Dedifferentiated amniotic fluid mesenchymal stem cell (primary cell): ENCODE measurements around the gene PSMA7.
"Not testable (repeated sequence)": the region's sequence is repeated elsewhere in the genome, so short reads cannot be mapped to it uniquely, and the experiment has no call there.

Experiments used
- DNase-seq: peaks from one replicate; pipeline ENCODE4 v3.0.0-alpha.2; 2016; ENCODE audit errors: extremely low spot score

Gene PSMA7

DNA sequence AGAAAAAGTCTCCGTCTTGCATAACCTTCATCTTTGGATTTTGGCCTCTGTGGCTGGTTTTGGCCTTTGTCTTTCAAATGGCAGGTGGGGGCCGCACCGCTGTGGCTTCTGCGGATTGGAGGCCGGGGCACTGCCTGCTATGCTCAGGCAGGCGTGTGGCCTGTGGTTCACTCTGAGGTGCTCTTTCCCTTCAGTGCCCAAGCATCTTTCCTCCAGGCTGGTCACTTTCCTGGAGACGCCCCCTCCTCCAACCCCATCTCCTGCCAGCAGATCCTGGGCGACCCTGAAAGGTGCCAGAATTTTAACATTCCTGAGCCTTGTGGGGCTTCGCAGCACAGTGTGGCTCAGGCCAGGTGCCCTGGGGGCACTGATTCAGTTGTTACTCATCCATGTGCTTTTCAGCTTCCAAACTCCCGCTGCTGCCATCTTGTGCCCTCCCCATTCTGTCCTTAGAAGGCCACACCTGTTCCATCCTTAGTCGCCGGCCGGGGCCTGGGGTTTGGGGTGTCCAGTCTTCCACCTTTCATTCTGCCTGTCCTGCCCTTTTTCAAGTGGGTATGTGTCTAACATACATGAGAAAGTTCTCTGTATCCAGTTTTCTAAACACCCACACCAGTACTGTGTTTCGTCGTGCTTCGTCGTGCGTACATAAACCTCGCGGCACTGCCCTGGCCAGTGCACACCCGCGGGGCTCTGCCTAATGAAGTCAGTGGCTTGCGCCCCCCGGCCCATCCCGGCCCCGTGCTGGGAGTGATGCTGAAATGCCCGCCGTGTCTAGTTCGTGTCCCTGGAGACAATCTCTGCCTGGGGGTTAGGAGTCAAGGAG lies 12.4 kb upstream of the PSMA7 start:
- DNase-seq, result no peak

DNA sequence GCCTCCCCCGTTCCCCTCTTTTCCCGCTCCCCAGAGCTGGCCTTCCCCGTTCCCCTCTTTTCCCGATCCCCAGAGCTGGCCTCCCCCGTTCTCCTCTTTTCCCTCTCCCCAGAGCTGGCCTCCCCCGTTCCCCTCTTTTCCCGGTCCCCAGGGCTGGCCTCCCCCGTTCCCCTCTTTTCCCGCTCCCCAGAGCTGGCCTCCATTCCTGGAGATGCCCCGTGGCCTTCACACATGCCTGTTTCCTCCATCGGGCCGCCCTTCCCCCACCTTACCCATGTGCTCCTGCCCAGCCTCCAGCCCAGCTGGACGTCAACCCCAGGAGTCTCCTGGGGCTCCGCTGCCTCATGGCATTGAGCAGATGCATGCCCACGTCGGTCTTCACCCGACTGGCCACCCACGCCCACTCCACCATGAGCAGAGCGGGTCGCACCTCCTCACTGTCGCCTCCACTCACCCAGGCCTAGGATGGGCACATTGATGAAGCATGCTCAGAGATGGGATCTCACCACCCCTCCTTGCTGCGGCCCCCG lies 8.7 kb upstream of the PSMA7 start:
- DNase-seq, result no peak

DNA sequence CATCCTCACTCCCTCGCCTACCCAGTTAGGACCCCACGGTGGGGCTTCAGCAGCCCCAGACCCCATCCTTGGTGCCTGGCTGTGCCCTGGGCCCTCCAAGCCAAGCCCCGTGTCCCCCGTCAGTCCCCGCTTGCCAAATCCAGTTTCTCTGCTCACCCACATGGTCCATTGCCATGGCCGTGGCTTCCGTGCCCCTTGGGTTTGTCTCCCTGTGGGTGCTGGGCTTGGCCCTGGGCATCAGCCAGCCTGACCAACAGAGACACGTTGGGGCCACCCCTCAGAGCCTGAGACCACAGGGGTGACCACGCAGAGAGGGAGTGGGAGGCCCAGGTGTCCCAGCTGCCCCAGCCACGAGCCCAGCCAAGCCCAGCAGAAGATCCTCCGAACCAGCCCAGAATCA lies 8.0 kb upstream of the PSMA7 start:
- DNase-seq, result no peak

DNA sequence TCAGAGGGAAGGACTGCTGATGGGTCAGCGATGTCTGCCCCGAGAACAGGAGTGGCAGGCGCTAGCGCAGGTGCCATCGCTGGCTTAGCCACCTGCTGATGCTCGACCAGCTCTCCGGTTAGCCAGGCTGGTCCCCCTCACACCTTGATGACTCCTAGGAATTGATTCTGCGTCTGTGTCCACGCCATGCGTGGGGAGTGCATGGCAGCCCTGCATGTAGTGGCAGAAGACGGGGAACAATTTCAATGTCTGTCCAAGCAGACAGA lies 7.0 kb upstream of the PSMA7 start:
- no peak for DNase-seq

DNA sequence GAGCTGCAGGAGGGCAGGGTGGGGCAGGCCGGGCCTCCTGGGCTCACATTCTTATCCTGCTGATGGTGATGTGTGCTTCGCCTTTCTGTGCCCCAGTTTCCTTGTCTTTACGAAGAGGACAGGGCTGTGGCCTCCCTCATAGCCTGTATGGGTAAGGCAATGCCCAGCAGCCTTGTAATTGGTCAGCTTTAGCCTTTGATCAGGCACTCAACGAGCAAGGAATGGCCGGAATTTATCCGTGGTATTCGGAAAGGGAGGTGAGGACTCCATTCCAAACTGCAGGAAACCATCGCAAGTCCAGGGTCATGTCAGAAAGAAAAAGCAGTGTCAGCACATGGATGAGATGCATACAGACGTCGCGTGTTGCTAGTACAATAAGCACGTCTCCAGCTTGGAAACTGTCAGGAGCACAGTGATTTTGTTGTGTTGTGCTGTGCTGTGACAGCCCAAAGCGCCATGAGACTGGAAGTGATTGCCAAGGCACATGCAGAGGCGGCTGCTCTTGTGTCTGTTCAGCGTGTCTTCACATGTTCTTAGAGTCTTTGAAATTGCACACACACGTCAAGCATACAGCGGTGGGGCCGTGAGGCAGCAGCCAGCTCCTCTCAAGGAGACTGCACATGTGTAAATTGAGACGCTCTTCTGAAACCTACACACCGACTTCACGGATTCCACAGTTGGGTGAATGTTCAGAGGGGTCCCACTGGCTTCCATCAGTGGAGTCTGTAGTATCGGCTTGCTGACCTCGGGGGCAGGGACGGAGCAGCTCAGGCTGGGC lies 6.5 kb upstream of the PSMA7 start:
- no peak for DNase-seq

DNA sequence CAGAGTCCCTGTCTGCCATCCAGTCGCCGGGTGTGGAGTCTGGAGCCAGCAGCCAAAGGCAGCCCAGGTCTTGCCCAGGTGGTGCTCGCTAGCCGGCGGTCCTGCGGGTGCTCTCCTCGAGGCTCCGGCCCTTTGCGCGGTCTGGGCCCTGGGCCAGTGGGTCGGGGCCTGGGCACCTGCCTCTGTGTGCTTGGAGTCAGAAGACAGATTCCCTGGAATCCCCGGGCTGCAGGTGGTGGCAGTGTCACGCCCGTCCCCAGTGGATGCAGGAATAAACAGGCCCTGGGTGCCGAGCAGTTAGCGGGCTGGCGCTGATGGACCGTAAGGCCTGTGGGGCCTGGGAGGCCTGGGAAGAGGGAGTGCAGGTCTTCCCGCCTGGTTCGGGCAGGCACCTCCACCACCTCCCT lies 5.7 kb upstream of the PSMA7 start:
- no peak for DNase-seq

DNA sequence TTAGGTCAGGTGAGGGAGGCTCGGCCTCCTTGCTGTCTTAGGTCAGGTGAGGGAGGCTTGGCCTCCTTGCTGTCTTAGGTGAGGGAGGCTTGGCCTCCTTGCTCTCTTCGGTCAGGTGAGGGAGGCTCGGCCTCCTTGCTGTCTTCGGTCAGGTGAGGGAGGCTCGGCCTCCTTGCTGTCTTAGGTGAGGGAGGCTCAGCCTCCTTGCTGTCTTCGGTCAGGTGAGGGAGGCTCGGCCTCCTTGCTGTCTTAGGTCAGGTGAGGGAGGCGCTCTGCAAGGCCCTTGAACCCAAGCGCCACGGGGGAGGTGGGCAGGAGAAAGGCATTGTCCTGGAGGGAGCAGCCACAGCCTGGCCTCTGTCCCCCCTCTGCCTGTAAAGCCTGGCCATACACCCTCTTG lies 5.2 kb upstream of the PSMA7 start:
- DNase-seq, result not testable (repeated sequence)

DNA sequence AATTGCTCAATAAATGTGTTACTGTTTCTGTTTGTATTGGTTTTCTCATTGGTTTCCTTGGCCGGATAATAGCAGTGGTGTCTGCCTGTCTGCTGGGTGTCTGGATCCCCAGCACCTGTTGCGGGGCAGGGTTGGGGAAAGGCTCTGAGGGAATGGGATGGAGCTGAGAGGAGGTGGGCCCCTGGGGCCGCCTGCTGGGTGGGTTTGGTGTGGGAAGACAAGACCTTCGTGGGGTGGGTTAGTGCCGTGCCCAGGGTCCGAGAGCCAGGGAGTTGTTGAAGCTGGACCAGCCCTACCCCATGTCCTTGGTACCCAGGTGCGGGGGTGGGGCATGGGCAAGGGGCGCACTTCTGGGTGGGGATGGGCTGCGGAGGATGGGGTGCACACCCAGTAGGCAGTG lies 4.3 kb upstream of the PSMA7 start:
- no peak for DNase-seq

DNA sequence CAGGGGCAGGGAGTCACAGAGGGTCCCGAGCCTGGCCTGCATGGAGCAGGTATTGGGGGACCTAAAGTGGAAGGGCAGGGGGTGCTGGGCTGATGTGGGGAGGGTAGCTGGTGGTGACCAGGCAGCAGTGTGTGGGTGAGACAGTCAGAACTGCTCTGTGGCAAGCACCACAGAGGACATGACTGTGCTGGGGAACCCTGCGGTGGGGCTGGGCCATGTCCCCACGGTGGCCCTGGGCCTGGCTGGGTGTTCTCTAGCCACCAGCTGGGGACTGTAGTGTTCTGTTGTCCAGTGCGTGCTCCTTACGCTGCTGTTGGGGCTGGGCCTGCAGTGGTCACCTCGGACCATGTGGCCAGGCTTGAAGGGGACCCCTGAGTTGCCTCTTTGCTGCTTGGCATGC lies 3.9 kb upstream of the PSMA7 start:
- no peak for DNase-seq

DNA sequence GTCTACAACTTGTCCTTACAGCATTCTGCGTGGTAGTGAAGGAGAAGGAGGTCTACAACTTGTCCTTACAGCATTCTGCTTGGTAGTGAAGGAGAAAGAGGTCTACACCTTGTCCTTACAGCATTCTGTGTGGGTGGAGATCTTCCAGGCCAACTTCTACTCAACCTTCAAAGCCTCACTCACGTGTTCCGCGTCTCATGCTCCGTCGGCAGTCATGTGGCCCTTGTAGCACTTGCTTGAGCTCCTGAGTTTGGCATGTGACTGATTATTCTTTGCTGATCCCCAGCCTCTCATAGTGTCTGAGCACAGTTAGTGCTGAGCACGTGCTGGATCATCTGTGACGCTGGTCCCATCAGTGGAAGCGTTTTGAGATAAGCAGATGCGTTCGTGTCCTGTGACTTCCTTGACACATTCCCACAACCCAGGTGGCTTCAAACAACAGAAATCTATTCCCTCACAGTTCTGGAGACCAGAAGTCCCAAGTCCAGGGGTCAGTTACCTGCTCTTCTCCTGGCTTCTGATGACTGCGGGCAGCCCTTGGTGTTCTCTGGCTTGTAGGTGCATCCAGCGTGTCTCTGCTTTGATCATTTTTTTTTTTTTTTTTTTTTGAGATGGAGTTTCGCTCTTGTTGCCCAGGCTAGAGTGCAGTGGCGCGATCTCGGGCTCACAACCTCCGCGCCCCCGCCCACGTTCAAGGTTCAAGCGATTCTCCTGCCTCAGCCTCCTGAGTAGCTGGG lies 3.0 kb upstream of the PSMA7 start:
- DNase-seq, result no peak

DNA sequence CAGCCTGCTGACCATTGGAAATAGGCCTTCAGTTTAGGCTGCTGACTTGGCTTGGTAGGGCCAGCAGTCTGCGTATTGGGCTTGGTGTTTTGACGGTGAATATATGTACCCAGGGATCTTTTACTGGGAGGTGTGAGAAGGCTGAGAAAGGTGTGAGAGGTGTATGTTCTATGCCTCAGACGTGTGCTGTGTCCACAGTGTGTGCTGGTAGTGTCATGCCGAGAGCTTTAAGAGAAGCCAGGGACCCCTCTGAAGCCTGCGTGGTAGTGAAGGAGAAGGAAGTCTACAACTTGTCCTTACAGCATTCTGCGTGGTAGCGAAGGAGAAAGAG lies 2.5 kb upstream of the PSMA7 start:
- DNase-seq, result no peak

DNA sequence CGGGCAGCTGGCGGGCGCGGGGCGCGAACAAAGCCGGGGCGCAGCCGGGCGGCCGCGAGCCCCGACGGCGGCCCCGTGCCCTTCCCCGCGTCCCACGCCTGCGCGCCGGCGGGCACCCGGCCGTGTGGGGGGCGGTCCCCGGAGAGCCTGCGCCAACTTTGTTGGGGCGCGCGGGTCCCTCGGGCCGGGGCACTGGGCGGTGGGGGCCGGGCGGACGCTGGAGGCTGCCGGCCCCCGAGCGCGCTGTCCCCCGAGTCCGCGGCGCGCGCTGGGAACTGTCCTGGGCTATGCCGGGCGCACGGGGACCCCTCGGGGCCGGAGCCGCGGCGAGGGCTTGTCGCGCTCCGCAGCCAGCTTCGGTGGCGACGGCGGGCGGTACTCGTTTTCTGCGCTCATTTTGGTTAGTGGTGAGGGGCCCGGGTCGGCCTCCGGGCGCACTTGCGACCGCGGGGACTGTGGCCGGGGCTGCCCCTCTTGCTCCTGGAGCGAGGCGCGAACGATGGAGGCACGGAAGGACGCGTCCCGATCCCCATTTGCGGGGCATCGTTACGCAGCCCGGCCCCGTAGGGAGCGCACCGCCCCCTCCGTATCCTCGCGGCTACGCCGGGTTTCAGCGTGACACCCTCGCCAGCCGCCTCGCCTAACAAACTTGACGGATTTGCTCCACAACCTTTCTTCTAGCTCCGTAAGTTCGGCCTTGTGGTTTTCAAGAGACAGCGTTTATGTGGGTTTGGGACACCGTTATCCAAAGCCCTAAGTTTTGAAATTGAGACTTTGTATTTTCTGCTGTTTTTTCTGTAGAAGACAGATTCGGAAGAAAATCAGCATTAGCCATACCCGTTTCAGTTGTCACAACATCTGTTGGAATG lies 997 bp upstream of the PSMA7 start:
- peak; percentile 38 for DNase-seq

DNA sequence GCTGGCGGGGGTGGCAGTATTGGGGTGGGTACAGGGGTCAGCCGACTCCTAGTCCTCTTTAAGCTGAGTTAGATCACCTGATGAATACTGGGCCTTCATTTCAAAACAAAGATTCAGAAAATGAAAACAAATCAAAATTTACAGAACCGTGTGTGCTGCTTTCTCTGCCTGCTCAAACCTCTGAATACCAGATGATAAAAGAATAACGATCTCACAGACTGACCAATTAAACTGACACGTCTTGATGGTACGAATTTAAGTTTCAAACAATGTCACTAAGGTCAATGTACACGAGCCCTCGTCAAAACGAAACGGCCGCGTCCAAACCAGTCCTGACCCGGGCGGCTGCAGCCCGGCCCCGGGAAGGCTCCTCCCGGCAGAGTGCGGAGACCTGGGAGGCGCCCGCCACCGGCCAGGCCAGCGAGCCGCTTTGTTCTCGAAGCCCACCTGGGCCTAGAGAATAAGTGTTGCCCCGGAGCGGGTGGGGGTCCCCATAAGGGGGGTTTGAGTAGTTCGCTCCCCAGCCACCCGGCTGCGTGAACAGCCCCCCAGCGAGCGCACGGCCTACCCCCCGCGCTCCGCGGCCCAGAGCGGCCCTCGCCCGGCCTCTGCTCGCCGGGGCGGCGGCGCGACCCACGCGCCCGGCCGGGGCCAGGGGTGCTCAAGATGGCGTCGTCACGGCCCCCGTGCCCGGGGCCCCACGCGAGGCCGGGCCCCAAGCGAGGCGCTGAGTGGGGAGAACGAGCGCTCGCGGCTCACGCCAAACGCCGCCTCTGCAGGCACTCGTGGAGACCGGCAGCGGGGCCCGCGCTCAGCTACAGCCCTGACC lies 728 bp downstream of the PSMA7 start:
- DNase-seq, result no peak

DNA sequence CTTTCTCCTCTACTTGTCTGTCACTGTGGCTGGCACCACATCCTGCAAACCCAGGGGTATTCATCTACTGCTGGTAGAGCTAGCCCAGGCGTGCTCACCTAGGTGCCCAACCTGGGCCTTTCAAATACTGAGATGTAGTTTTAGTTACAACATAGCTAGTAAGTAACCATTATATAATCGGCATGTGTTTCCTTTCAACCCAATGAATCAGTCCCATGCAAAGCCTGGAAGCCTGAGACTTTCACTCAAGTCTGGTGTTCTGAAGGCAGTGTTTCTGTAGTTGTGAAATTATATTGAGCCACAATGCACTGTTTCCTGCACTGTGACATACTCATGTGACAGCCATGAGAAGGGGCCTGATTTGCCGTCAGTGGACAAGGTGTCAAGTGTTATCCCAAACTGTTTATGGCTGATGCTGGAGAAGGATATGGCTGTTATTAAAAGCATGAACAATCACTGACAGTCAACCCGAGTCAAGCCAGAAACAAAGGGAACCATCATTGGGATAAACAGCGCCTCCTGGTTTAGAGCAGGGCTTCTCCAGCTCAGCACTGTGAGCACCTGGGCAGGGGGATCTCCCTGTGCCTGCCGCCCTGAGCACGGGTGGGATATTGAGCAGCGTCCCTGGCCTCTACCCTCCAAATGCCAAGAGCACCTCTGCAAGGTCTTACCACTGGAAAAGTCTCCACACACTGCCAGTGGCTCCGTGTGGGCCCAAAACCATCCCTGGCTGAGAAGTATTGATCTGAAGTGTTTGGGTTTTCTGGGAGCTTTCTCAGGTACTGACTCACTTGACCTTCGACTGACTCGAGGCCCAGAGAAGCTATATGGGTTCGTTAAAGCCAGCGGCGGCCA lies 1.6 kb downstream of the PSMA7 start:
- DNase-seq, result no peak

DNA sequence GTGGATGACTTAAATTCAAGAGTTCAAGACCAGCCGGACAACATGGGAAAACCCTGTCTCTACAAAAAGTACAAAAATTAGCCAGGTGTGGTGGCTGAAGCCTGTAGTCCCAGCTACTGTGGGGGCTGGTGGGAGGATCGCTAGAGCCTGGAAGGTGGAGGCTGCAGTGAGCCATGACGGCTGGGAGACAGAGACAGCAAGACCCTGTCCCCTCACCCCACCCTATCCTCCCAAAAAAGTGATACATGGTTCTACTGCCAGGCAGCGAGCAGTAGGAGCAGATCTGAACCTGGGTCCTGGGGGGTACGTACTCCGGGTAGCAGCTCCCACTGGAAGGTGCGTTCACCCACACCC lies 2.2 kb downstream of the PSMA7 start:
- DNase-seq, result no peak

DNA sequence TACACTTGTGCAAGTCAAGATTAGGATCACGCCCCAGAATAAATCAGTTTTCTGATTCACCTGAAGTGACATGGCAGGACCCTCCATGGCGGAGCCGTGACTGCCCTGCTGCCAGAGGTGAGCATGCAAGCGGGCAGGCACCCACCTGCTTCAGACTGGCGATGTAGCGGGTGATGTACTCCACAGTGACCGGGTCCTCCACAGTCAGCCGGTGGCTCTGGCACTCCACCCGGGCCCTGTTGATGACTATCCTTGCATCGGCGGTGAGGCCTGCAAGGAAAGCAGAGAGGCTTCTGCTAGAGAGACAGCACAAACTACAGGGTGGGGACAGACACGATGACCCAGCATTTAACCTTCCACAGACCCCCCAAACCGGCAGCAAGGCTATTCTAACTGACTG lies 3.6 kb downstream of the PSMA7 start:
- DNase-seq, result no peak

DNA sequence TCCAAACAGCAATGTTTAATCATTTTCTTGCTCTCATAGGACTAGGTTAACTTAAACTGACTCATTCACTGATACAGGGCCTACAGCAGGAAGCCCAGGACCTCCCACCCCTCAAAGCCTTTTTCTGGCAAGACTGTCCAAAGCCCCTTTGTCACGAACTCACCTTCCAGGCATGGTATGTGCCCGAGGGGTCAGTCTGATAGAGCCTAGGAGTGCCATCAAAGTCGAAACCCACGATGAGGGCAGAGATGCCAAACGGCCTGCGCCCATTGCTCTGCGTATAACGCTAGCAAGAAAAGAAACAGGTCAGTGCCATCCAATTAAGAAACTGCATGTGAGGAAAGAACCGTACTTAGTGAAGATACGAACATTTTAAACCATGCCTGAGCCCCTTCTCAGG lies 4.3 kb downstream of the PSMA7 start:
- DNase-seq, result no peak

DNA sequence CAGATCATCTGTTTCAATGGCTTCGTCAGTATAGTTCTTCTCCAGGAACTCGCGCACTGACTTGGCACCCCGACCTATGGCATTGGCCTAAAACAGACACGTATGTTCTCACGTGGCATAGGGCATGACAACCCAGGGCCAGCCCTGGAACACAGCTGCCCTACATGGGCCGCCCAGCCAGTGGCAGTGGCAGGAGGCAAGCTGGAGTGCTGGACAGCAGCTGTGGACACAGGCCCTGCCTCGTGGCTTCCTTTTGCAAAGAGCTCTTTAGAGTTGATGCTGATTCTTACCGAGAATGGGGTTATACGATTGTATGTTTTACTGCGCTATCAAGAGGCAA lies 5.0 kb downstream of the PSMA7 start:
- no peak for DNase-seq

DNA sequence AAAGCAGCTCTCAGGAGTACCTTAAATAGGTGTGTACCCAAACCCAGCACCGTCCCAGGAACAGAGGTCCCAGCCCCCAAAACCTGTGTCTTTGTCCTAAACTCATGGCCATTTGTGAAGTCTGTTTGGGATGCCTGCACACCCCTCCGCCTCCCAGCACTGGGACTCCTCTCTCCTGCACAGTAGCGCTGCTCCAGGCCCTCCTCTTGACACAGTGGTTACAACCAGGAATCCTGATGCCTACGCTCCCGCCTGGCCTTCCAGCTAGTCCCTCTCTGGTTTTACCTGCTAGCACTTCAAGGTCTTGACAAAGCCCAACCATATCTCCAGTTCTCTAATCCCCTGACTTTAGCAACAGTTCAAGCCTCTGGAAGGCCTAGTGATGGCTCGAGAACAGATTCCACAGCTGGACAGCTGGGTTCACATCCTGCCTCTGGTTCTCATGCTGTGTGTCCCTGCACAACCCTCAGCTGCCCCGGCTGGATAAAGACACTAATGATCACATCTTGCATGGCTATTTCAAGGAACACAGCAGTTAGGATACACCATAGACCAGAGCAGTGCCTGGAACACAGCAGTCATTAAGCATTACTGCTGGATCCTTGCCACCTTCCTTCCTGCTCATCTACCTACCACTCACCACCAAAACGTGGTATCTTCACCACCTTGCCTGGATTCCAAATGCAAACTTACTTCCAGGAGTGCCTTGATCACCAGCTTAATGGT lies 5.6 kb downstream of the PSMA7 start:
- DNase-seq, result no peak

DNA sequence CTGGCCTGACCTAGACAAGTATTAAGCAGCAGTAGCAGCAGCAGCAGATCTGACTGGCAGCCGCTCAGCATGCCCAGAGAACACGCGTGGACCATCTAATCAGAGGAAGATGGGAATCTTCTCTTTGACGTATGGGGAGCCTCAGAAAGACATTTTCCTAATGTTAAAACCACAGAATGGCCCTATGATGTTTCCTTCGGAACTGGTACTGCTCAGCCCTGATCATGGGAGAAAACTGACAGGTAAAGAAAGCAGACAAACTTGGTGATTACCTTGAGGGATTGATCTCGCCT lies 6.2 kb downstream of the PSMA7 start:
- no peak for DNase-seq
